Measurements from ENCODE around the gene GRM7.

GRM7 gene

DNA sequence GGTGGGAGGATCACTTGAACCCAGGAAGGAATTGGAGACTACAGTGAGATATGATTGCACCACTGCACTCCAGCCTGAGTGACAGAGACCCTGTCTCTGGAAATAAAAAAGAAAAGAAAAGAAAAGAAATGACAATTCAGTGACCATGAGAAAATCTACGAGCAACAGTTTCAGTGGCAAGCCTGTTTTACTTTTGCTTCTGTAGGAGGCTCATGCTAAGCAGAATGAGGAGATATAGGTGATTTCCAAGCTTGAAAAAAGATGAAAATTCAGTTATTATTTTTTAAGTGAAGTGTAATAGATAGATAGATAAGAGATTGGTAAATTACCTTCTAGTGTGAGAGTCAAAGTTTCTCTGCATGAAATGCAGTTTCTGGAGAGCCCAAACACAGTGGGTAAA lies 651.1 kb downstream of the GRM7 start:
- Histone ChIP-seq H3K4me3 (ENCODE audit: low read length) (no peak overlapping the region), H2AFZ (ENCODE audit: low read length) (no peak overlapping the region), H3K9me3 (replicated peaks; ENCODE audit: insufficient read depth, low read length) (no peaks in the 10 kb centered on the region), H3K4me2 (ENCODE audit: low read depth, low read length) (no peak overlapping the region), H3K27me3 (replicated peaks; ENCODE audit: insufficient read depth, low read length) (no peaks in the 10 kb centered on the region), H3K9ac (ENCODE audit: low read length) (no peak overlapping the region), H3K27ac (ENCODE audit: low read length) (no peak overlapping the region), H3K4me1 (ENCODE audit: low read length) (no peaks in the 10 kb centered on the region), H3F3A (ENCODE audit: insufficient read depth, low read length) (no peaks in the 10 kb centered on the region), H4K20me1 (ENCODE audit: insufficient read depth, low read length) (no peaks in the 10 kb centered on the region), H3K9me2 (replicated peaks; ENCODE audit: insufficient read depth, low read length) (no peaks in the 10 kb centered on the region), H3K79me2 (ENCODE audit: low read length) (no peaks in the 10 kb centered on the region), H3K36me3 (replicated peaks; ENCODE audit: insufficient read depth, low read length) (no peaks in the 10 kb centered on the region)
- TF ChIP-seq EZH2phosphoT487 (IDR thresholded peaks at IDR 0.05; ENCODE audit: low read length) (no peak), EZH2 (optimal IDR thresholded peaks at IDR 0.05; ENCODE audit: low read depth, low read length) (no peak)
- TF ChIP-seq, protein P1, sequence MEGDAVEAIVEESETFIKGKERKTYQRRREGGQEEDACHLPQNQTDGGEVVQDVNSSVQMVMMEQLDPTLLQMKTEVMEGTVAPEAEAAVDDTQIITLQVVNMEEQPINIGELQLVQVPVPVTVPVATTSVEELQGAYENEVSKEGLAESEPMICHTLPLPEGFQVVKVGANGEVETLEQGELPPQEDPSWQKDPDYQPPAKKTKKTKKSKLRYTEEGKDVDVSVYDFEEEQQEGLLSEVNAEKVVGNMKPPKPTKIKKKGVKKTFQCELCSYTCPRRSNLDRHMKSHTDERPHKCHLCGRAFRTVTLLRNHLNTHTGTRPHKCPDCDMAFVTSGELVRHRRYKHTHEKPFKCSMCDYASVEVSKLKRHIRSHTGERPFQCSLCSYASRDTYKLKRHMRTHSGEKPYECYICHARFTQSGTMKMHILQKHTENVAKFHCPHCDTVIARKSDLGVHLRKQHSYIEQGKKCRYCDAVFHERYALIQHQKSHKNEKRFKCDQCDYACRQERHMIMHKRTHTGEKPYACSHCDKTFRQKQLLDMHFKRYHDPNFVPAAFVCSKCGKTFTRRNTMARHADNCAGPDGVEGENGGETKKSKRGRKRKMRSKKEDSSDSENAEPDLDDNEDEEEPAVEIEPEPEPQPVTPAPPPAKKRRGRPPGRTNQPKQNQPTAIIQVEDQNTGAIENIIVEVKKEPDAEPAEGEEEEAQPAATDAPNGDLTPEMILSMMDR (IDR thresholded peaks at IDR 0.05; ENCODE audit: low read length): no peak
- no peak for DNase-seq

DNA sequence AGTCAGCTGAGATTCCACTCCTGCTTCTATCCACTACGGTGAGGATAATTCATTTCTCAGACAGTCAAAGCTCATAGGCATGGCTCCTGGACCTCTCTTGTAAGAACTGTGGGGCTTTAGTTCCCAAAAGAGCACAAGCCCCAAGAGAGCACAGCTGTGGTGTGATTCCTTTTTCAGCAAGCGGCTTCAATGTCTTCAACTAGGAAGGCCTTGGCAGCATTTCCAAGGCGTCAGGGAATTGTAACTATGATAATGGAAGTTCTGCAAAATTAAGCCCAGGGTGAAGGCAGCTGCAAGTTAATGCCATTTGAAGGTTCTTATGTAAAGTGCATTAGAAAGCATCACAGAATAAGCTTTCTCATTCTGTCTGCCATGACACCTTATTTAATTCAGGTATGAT lies 657.1 kb downstream of the GRM7 start:
- Histone ChIP-seq H3K27ac (ENCODE audit: low read length) (no peak overlapping the region), H4K20me1 (ENCODE audit: insufficient read depth, low read length) (no peaks in the 10 kb centered on the region), H3K9me3 (replicated peaks; ENCODE audit: insufficient read depth, low read length) (no peaks in the 10 kb centered on the region), H3K4me1 (ENCODE audit: low read length) (no peaks in the 10 kb centered on the region), H3K4me3 (ENCODE audit: low read length) (no peak overlapping the region), H3K27me3 (replicated peaks; ENCODE audit: insufficient read depth, low read length) (no peaks in the 10 kb centered on the region), H3K36me3 (replicated peaks; ENCODE audit: insufficient read depth, low read length) (no peaks in the 10 kb centered on the region), H3K79me2 (ENCODE audit: low read length) (no peaks in the 10 kb centered on the region), H3K4me2 (ENCODE audit: low read depth, low read length) (no peak overlapping the region), H3K9ac (ENCODE audit: low read length) (no peak overlapping the region), H3F3A (ENCODE audit: insufficient read depth, low read length) (no peaks in the 10 kb centered on the region), H3K9me2 (replicated peaks; ENCODE audit: insufficient read depth, low read length) (no peaks in the 10 kb centered on the region), H2AFZ (ENCODE audit: low read length) (no peak overlapping the region)
- DNase-seq: no peak
- no peak for TF ChIP-seq EZH2phosphoT487 (IDR thresholded peaks at IDR 0.05; ENCODE audit: low read length)
- TF ChIP-seq EZH2 (optimal IDR thresholded peaks at IDR 0.05; ENCODE audit: low read depth, low read length): no peak
- TF ChIP-seq, protein P1 (IDR thresholded peaks at IDR 0.05; ENCODE audit: low read length): no peak

DNA sequence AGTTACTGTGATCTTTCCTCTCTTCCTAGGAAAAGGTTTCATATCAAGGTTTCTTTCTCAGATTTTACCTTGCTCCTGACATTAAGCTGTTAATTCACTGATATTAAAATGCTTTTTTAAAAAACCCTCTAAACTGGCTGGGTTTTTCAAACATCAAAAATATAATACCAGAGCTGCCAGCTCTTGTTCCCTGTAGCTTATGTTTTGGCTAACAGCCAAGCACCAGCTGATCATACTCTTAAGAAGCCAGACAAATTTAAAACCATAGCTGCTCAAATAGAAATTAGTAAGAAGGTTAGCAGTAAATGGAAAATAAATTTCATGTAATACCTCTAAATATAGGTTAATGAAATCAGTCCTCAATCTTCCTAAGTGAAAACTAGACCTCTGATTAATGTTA lies 657.5 kb downstream of the GRM7 start:
- H3K9ac ChIP-seq (ENCODE audit: low read length): no peak overlapping the region
- H3K4me1 ChIP-seq (ENCODE audit: low read length): no peaks in the 10 kb centered on the region
- no peaks in the 10 kb centered on the region for H3K9me3 ChIP-seq (replicated peaks; ENCODE audit: insufficient read depth, low read length)
- H3K27ac ChIP-seq (ENCODE audit: low read length): no peak overlapping the region
- H3F3A ChIP-seq (ENCODE audit: insufficient read depth, low read length): no peaks in the 10 kb centered on the region
- TF ChIP-seq EZH2phosphoT487 (IDR thresholded peaks at IDR 0.05; ENCODE audit: low read length) (no peak), EZH2 (optimal IDR thresholded peaks at IDR 0.05; ENCODE audit: low read depth, low read length) (no peak)
- TF ChIP-seq, protein P1 (IDR thresholded peaks at IDR 0.05; ENCODE audit: low read length): no peak
- DNase-seq: no peak
- H3K27me3 ChIP-seq (replicated peaks; ENCODE audit: insufficient read depth, low read length): no peaks in the 10 kb centered on the region
- no peak overlapping the region for H3K4me2 ChIP-seq (ENCODE audit: low read depth, low read length)
- no peaks in the 10 kb centered on the region for H3K36me3 ChIP-seq (replicated peaks; ENCODE audit: insufficient read depth, low read length)
- H2AFZ ChIP-seq (ENCODE audit: low read length): no peak overlapping the region
- H3K9me2 ChIP-seq (replicated peaks; ENCODE audit: insufficient read depth, low read length): no peaks in the 10 kb centered on the region
- H3K79me2 ChIP-seq (ENCODE audit: low read length): no peaks in the 10 kb centered on the region
- no peak overlapping the region for H3K4me3 ChIP-seq (ENCODE audit: low read length)
- H4K20me1 ChIP-seq (ENCODE audit: insufficient read depth, low read length): no peaks in the 10 kb centered on the region
